Hepatocyte (in vitro differentiated cells): ENCODE results near the gene HPF1. TPM values are rescaled to one million over a fixed set of nuclear protein-coding genes. Genes with fewer than 3 reads are reported as not detected.

Experiments used
- DNase-seq: peaks from one replicate; pipeline ENCODE4 v3.0.0-alpha.2; 2016; ENCODE audit warnings: low spot score
- H2AFZ ChIP-seq: fragments of 200-600 bp; sonication (generic); 2 replicates; pipeline ENCODE4 v1.6.0; 2016; ENCODE audit warnings: antibody characterized with exemption, mild to moderate bottlenecking
- H3K27ac ChIP-seq: fragments of 200-600 bp; sonication (generic); 2 replicates; pipeline ENCODE4 v1.5.1; 2016; ENCODE audit warnings: mild to moderate bottlenecking
- H3K27me3 ChIP-seq: fragments of 200-600 bp; sonication (generic); 2 replicates; pipeline ENCODE4 v1.6.1; 2016
- H3K36me3 ChIP-seq: fragments of 200-600 bp; sonication (generic); replicated peaks from 2 replicates; pipeline ENCODE4 v1.5.1; 2016; ENCODE audit warnings: low read depth; ENCODE audit not compliant: insufficient read depth
- H3K4me1 ChIP-seq: fragments of 200-600 bp; sonication (generic); 2 replicates; pipeline ENCODE4 v1.5.1; 2016; ENCODE audit warnings: mild to moderate bottlenecking, moderate library complexity; ENCODE audit not compliant: insufficient read depth
- H3K4me2 ChIP-seq: fragments of 200-600 bp; sonication (generic); 2 replicates; pipeline ENCODE4 v1.6.0; 2016
- H3K4me3 ChIP-seq: fragments of 200-600 bp; sonication (generic); 2 replicates; pipeline ENCODE4 v1.5.1; 2016; ENCODE audit warnings: mild to moderate bottlenecking
- H3K79me2 ChIP-seq: fragments of 200-600 bp; sonication (generic); 2 replicates; pipeline ENCODE4 v1.6.0; 2017; ENCODE audit warnings: mild to moderate bottlenecking
- H3K9me2 ChIP-seq: fragments of 200-600 bp; sonication (generic); replicated peaks from 2 replicates; pipeline ENCODE4 v1.6.0; 2017; ENCODE audit warnings: mild to moderate bottlenecking; ENCODE audit not compliant: insufficient read depth
- H3K9me3 ChIP-seq: fragments of 200-600 bp; sonication (generic); 2 replicates; pipeline ENCODE4 v1.5.1; 2016; ENCODE audit warnings: low read depth, mild to moderate bottlenecking
- H4K20me1 ChIP-seq: fragments of 200-600 bp; sonication (generic); 2 replicates; pipeline ENCODE4 v1.6.0; 2016; ENCODE audit warnings: mild to moderate bottlenecking; ENCODE audit not compliant: insufficient read depth, poor library complexity, severe bottlenecking
- CTCF ChIP-seq: fragments of 200-600 bp; sonication (generic); IDR thresholded peaks from 2 replicates; pipeline ENCODE4 v1.5.1; 2016; ENCODE audit warnings: antibody characterized with exemption, mild to moderate bottlenecking; ENCODE audit not compliant: poor library complexity
- EZH2 ChIP-seq: fragments of 200-600 bp; sonication (generic); IDR thresholded peaks from 2 replicates; pipeline ENCODE4 v1.6.1; 2016; ENCODE audit warnings: antibody characterized with exemption, mild to moderate bottlenecking, borderline replicate concordance
- EZH2phosphoT487 ChIP-seq: fragments of 200-600 bp; sonication (generic); IDR thresholded peaks from one replicate; pipeline ENCODE4 v1.6.1; 2018; ENCODE audit warnings: antibody characterized with exemption, mild to moderate bottlenecking, low read depth, moderate library complexity; ENCODE audit not compliant: unreplicated experiment, severe bottlenecking
- WGBS: methylation state at CpG from one replicate; pipeline ENCODE4 v1.1.6; 2016; ENCODE audit warnings: low lambda C conversion rate; ENCODE audit errors: missing lambda C conversion rate; 5-methylcytosine and 5-hydroxymethylcytosine counted together
- polyA plus RNA-seq: library from polyadenylated mRNA; unstranded; fragments of >200 nt; fragmentation: Nextera tagmentation; extraction: Ambion mirVana; gene quantifications from 2 replicates; pipeline ENCODE4 v1.2.1, GENCODE V29; 2016
- total RNA-seq: library from RNA; depleted of rRNA; stranded (reverse); fragments of >200 nt; gene quantifications from 2 replicates; pipeline ENCODE4 v1.2.3, GENCODE V29; 2014

The HPF1 gene
- total and polyA plus RNA-seq, 2 experiments from 2014 or later, result 25.7 to 29.0 TPM

- no peaks in the 10 kb centered on the region for H3K9me3 ChIP-seq
- no peak overlapping the region for H3K4me3 ChIP-seq
- H3K4me1 ChIP-seq, result no peaks in the 10 kb centered on the region
- TF ChIP-seq EZH2 (no peak), EZH2phosphoT487 (no peak), CTCF (no peak)
- H3K9me2 ChIP-seq, result no peaks in the 10 kb centered on the region
- no peaks in the 10 kb centered on the region for H3K79me2 ChIP-seq
- H4K20me1 ChIP-seq, result no peaks in the 10 kb centered on the region
- 96% methylated on average over 2 of the region's 2 CpGs for whole genome bisulfite sequencing
- no peaks in the 10 kb centered on the region for H3K36me3 ChIP-seq
- no peak for DNase-seq
- H2AFZ ChIP-seq, result no peak overlapping the region
- no peak overlapping the region for H3K27ac ChIP-seq
- H3K4me2 ChIP-seq, result no peak overlapping the region
- no peaks in the 10 kb centered on the region for H3K27me3 ChIP-seq
Observed at GRCh38 chr4:169715826-169716225, 41.9 kb downstream of the HPF1 start.

GRCh38 chr4:169707958-169708643 is 49.6 kb downstream of the HPF1 start:
- H3K4me2 ChIP-seq, result no peak overlapping the region
- H3K9me3 ChIP-seq, result no peaks in the 10 kb centered on the region
- no peaks in the 10 kb centered on the region for H4K20me1 ChIP-seq
- H3K27ac ChIP-seq, result no peak overlapping the region
- TF ChIP-seq CTCF (no peak), EZH2 (no peak), EZH2phosphoT487 (no peak)
- WGBS, result 95% methylated on average over 2 of the region's 2 CpGs
- H3K4me1 ChIP-seq, result no peaks in the 10 kb centered on the region
- DNase-seq, result no peak
- no peak overlapping the region for H3K4me3 ChIP-seq
- H2AFZ ChIP-seq, result no peak overlapping the region
- H3K27me3 ChIP-seq, result no peaks in the 10 kb centered on the region
- no peaks in the 10 kb centered on the region for H3K9me2 ChIP-seq
- H3K79me2 ChIP-seq, result no peaks in the 10 kb centered on the region
- H3K36me3 ChIP-seq, result no peaks in the 10 kb centered on the region

GRCh38 chr4:169698331-169698730 is 59.4 kb downstream of the HPF1 start:
- no peak for DNase-seq
- no peaks in the 10 kb centered on the region for H4K20me1 ChIP-seq
- H3K4me3 ChIP-seq, result no peak overlapping the region
- H3K9me3 ChIP-seq, result no peaks in the 10 kb centered on the region
- no peak overlapping the region for H3K4me2 ChIP-seq
- TF ChIP-seq CTCF (no peak), EZH2 (no peak), EZH2phosphoT487 (no peak)
- H3K4me1 ChIP-seq, result no peaks in the 10 kb centered on the region
- H3K27me3 ChIP-seq, result no peaks in the 10 kb centered on the region
- no peaks in the 10 kb centered on the region for H3K9me2 ChIP-seq
- no peaks in the 10 kb centered on the region for H3K36me3 ChIP-seq
- no peaks in the 10 kb centered on the region for H3K79me2 ChIP-seq
- 98% methylated on average over 5 of the region's 5 CpGs for WGBS
- no peak overlapping the region for H2AFZ ChIP-seq
- no peak overlapping the region for H3K27ac ChIP-seq

GRCh38 chr4:169690787-169691186 is 67.0 kb downstream of the HPF1 start:
- no peaks in the 10 kb centered on the region for H3K4me1 ChIP-seq
- H3K4me3 ChIP-seq, result no peak overlapping the region
- no peaks in the 10 kb centered on the region for H4K20me1 ChIP-seq
- H3K9me2 ChIP-seq, result no peaks in the 10 kb centered on the region
- TF ChIP-seq EZH2 (no peak), CTCF (no peak), EZH2phosphoT487 (no peak)
- no peaks in the 10 kb centered on the region for H3K36me3 ChIP-seq
- H2AFZ ChIP-seq, result no peak overlapping the region
- H3K79me2 ChIP-seq, result no peaks in the 10 kb centered on the region
- no peak for DNase-seq
- 93% methylated on average over 5 of the region's 5 CpGs for WGBS
- H3K4me2 ChIP-seq, result no peak overlapping the region
- no peaks in the 10 kb centered on the region for H3K27me3 ChIP-seq
- H3K27ac ChIP-seq, result no peak overlapping the region
- H3K9me3 ChIP-seq, result no peaks in the 10 kb centered on the region
